Glutamatergic neuron (in vitro differentiated cells): ENCODE results near the gene CFAP20DC. TPM values are rescaled to one million over a fixed set of nuclear protein-coding genes. Genes with fewer than 3 reads are reported as not detected.
A peak's percentile ranks its signal among the peaks of the same experiment; 100 is the strongest.

Experiments
- DNase-seq: peaks from one replicate; pipeline ENCODE4 v3.0.0; 2022
- H3K27ac Mint-ChIP-seq: one replicate; pipeline ENCODE4 v1.8.0; 2020; ENCODE audit warnings: mild to moderate bottlenecking, mixed read lengths, inconsistent platforms; ENCODE audit not compliant: unreplicated experiment
- H3K27me3 Mint-ChIP-seq: one replicate; pipeline ENCODE4 v1.8.0; 2020; ENCODE audit warnings: mild to moderate bottlenecking, moderate library complexity, mixed read lengths, inconsistent platforms; ENCODE audit not compliant: unreplicated experiment
- H3K36me3 Mint-ChIP-seq: one replicate; pipeline ENCODE4 v1.8.0; 2020; ENCODE audit warnings: mild to moderate bottlenecking, mixed read lengths, inconsistent platforms; ENCODE audit not compliant: unreplicated experiment
- H3K4me1 Mint-ChIP-seq: one replicate; pipeline ENCODE4 v1.8.0; 2020; ENCODE audit warnings: mild to moderate bottlenecking, low read depth, mixed read lengths, inconsistent platforms; ENCODE audit not compliant: unreplicated experiment
- H3K4me3 Mint-ChIP-seq: one replicate; pipeline ENCODE4 v1.8.0; 2020; ENCODE audit warnings: mild to moderate bottlenecking, mixed read lengths, inconsistent platforms; ENCODE audit not compliant: unreplicated experiment
- H3K9me3 Mint-ChIP-seq: one replicate; pipeline ENCODE4 v1.8.0; 2020; ENCODE audit warnings: mild to moderate bottlenecking, moderate library complexity, mixed read lengths, inconsistent platforms; ENCODE audit not compliant: unreplicated experiment
- total RNA-seq: library from RNA; stranded (reverse); fragmentation: NEBNext Ultra II Directional; extraction: Animal tissue kit (Norgen Biotek cat#: 25700); gene quantifications from one replicate; pipeline ENCODE4 v1.2.1, GENCODE V29; 2021; ENCODE audit not compliant: unreplicated experiment
- TF ChIP-seq, protein P1 (sequence below): fragments of 200-600 bp; sonication (generic); IDR thresholded peaks from one replicate; pipeline ENCODE4 v1.5.0; 2021; ENCODE audit not compliant: partially characterized antibody, unreplicated experiment

CFAP20DC gene
- total RNA-seq, 1 donor from 2014 or later, result 8.4 TPM

DNA sequence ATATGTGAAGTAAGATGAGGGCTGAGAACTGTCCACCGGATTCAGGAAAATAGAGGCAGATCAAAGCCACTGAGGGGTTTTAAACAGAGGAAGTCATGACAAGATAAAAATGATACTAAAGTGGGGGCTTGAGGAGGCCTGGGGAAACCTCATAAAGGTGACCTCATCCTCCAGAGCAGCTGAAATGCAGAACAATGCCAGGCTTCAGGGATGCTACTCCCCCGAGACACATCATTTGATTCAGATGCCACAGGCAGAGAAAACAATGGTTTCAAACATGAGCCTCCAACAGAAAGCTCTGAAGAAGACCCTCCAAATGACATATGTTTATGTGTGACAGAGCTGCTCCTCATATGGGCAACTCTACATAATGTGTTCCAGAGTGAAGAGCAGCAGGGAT, 6.4 kb downstream of the CFAP20DC start:
- H3K27ac Mint-ChIP-seq, result no peak overlapping the region
- TF ChIP-seq, protein P1, sequence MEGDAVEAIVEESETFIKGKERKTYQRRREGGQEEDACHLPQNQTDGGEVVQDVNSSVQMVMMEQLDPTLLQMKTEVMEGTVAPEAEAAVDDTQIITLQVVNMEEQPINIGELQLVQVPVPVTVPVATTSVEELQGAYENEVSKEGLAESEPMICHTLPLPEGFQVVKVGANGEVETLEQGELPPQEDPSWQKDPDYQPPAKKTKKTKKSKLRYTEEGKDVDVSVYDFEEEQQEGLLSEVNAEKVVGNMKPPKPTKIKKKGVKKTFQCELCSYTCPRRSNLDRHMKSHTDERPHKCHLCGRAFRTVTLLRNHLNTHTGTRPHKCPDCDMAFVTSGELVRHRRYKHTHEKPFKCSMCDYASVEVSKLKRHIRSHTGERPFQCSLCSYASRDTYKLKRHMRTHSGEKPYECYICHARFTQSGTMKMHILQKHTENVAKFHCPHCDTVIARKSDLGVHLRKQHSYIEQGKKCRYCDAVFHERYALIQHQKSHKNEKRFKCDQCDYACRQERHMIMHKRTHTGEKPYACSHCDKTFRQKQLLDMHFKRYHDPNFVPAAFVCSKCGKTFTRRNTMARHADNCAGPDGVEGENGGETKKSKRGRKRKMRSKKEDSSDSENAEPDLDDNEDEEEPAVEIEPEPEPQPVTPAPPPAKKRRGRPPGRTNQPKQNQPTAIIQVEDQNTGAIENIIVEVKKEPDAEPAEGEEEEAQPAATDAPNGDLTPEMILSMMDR, result no peak
- no peak overlapping the region for H3K4me3 Mint-ChIP-seq
- no peaks in the 10 kb centered on the region for H3K9me3 Mint-ChIP-seq
- H3K36me3 Mint-ChIP-seq, result no peaks in the 10 kb centered on the region
- H3K27me3 Mint-ChIP-seq, result no peaks in the 10 kb centered on the region
- H3K4me1 Mint-ChIP-seq, result no peaks in the 10 kb centered on the region
- no peak for DNase-seq

- Mint-ChIP-seq H3K27me3 (no peaks in the 10 kb centered on the region), H3K27ac (no peak overlapping the region), H3K4me3 (no peak overlapping the region), H3K4me1 (no peaks in the 10 kb centered on the region), H3K36me3 (no peaks in the 10 kb centered on the region), H3K9me3 (no peaks in the 10 kb centered on the region)
- TF ChIP-seq, protein P1, result no peak
- DNase-seq, result no peak
Observed at GRCh38 chr3:59040902-59041301, 8.9 kb downstream of the CFAP20DC start.

DNA sequence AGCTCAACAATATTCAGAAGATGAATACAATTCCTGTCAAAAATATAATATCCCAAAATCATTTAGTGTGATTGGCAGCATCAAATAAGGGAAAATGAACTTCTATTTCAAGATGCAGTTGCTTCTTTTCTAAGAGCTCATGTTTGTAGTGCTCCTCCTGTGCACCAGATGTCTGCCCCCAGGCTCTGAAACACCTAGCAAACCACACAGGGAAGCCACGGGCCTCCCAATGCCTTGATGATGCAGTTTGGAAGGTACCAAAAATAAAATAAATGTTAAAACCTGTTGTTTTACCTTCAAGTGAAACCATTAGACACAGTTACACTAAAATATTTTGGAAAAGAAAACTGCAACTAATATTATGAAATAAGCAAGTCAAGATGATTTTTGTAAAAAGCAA, 22.2 kb downstream of the CFAP20DC start:
- TF ChIP-seq, protein P1, result no peak
- Mint-ChIP-seq H3K27me3 (no peaks in the 10 kb centered on the region), H3K9me3 (no peaks in the 10 kb centered on the region), H3K36me3 (no peaks in the 10 kb centered on the region), H3K27ac (no peak overlapping the region), H3K4me3 (no peak overlapping the region), H3K4me1 (peaks cover 2% of the 10 kb centered on the region)
- no peak for DNase-seq

DNA sequence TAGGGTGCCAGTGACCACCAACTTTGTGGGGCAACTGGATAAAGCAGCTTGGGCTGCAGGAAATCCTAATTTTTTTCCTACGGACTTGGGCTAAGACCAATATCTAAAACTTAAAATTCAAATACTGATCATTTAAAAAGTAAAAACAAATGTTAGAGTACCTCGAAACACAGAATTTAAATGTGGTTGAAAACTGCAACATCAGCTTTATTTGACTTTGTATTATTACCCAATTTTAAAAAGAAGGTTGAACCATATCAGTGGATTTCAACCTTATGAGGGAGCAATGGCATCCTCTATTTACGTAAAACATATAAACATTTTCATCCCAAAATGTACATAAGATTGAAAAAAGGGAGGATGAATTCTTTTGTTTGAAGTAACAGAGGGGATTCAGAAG, 26.2 kb downstream of the CFAP20DC start:
- no peak overlapping the region for H3K27ac Mint-ChIP-seq
- TF ChIP-seq, protein P1, result no peak
- no peaks in the 10 kb centered on the region for H3K36me3 Mint-ChIP-seq
- peaks cover 2% of the 10 kb centered on the region for H3K4me1 Mint-ChIP-seq
- no peaks in the 10 kb centered on the region for H3K9me3 Mint-ChIP-seq
- no peak overlapping the region for H3K4me3 Mint-ChIP-seq
- no peaks in the 10 kb centered on the region for H3K27me3 Mint-ChIP-seq
- DNase-seq, result no peak

DNA sequence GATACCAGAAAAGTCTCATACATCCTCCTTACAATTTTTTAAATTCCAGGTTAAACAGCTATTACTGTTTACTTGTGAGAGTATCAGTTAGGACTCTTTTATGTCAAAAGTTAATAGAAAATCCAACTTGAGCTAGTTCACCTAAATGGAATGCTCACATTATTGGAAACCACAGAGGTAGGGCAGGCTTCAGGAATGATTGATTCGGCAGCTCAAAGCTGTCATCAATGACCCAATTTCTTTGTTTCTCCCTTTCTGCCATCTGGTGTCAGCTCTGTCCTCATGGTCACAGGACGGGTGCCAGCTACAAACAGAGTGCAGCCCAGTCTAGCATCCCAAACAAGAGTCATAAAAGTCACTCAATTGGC, 32.2 kb downstream of the CFAP20DC start:
- no peaks in the 10 kb centered on the region for H3K9me3 Mint-ChIP-seq
- TF ChIP-seq, protein P1, result no peak
- H3K4me3 Mint-ChIP-seq, result no peak overlapping the region
- no peak for DNase-seq
- no peaks in the 10 kb centered on the region for H3K36me3 Mint-ChIP-seq
- peaks cover 5% of the 10 kb centered on the region for H3K4me1 Mint-ChIP-seq
- no peaks in the 10 kb centered on the region for H3K27me3 Mint-ChIP-seq
- H3K27ac Mint-ChIP-seq, result peak overlapping the region; percentile 12
